GM21360 (cell line): ENCODE measurements around the gene PTPN5.

Experiments used
- ATAC-seq: cut with Tn5 transposase; IDR thresholded peaks from one replicate; pipeline ENCODE4 v1.9.1; 2021; ENCODE audit warnings: mild to moderate bottlenecking, moderate library complexity; ENCODE audit not compliant: unreplicated experiment

The PTPN5 gene

DNA sequence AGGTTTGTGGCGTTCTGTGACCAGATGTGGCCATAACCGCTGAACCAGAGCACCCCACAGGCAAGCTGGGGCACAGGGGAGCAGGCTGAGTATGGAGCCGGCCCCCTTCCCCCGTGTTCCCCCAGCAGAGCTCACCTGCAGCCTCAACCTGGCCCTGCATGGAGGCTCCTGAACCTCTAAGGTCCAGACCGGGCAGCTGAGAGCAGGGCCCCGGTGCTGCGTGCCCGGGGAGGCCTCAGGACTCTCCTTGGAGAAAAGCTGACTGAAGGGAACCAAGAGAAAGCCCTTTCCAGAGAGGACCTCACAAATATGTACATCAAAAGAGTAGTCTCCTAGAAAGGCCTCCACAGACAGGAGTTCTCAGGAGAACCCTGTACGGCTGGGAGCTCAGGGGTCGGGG lies 48.2 kb downstream of the PTPN5 start:
- no peak for ATAC-seq

DNA sequence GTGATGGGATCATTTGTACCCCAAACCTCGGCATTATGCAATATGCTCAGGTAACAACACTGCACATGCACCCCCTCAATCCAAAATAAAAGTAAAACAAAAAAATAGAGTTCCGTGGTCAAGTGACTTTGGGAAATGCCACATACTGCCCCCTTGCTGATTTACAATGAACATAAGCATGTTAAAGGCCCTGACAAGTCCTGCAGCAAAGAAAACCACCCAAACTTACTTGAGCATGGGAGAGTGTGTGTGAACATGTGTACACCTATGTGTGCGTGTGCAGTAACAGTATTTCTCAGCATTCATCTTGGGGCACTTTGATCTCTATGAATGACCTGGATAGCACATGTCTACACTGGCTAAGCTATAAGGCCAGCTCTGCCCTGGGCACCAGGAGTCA lies 49.8 kb downstream of the PTPN5 start:
- no peak for ATAC-seq

DNA sequence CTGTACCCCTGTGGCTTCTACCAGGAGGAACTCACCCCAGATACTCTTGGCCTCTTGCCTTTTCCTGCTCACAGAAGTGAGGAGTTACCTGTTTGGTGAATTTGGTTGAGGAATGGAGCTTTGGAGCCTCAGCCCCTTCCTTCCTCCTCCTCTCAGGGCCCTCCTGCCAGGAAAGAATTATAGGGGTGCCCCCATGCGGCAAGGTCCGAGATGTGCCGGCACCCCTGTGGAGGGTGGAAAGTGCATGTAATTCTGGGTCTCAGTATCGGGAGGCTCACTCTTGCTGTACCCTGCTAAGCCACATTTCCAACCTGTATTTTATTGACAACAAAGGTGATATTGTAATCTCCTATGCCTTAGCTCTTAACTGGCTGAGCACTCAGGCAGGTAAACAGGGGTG lies 51.9 kb downstream of the PTPN5 start:
- ATAC-seq, result no peak

DNA sequence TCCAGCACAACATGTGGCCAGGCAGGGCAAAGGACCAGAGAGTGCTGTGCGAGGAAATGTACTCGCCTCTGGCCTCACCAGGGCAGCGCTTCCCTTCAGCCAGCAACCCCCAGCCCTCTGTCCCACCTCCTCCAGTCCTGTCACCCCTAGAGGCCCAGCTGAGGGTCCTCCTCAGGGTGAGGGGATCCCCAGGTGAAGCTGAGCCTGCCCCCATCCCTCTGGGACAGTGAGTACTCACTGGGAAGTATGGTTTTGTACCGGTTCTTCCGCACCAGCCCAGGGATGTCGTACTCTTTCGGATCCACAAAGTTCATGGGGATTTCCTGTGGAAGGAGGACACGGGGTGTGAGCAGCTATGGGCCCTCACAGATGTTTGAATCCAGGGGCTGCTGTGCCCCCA lies 54.0 kb downstream of the PTPN5 start:
- ATAC-seq, result no peak

DNA sequence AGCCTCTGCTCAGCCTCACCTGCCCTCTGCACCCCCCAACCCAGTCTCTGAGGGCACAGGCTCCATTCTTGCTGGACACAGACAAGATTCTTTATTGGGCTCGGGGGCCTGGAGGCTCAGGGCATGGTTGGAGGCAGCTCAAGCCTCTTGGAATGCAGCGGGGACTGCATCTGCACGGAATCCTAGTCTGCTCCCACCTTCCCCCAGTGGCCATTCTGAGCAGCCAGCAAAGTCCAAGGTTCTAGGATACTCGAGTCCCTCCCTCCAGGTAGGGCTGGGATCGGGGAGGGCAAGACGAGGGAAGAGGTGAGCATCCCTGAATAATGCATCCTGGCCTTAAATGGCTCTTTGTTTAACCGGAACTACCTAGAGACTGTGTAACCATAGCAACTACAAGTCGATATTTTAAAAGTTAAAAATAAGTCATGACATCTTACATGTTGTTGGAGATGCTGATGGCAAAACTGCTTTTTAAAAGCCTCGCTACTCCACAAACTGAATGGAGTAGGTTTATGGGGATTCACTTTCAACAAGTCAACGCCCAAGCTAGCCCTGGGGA lies 54.9 kb downstream of the PTPN5 start:
- ATAC-seq, result no peak

DNA sequence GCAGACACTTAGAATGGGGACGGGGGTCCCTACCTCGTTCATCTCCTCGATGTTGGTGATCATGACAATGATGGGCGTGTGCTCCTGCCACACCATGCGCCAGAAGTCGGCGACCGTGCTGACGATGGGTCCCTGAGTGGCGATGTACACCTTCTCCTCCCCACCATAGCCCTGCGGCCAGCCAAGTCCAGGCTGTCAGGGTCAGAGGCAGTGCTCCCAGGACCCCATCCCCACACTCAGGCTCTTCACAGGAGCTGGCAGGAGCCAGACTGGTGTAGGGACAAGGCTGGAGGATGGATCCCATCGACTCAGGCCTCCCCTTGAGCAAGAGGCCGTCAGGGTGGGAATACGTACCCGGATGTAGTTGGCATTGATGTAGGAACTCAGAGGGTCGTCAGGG lies 58.4 kb downstream of the PTPN5 start:
- no peak for ATAC-seq

DNA sequence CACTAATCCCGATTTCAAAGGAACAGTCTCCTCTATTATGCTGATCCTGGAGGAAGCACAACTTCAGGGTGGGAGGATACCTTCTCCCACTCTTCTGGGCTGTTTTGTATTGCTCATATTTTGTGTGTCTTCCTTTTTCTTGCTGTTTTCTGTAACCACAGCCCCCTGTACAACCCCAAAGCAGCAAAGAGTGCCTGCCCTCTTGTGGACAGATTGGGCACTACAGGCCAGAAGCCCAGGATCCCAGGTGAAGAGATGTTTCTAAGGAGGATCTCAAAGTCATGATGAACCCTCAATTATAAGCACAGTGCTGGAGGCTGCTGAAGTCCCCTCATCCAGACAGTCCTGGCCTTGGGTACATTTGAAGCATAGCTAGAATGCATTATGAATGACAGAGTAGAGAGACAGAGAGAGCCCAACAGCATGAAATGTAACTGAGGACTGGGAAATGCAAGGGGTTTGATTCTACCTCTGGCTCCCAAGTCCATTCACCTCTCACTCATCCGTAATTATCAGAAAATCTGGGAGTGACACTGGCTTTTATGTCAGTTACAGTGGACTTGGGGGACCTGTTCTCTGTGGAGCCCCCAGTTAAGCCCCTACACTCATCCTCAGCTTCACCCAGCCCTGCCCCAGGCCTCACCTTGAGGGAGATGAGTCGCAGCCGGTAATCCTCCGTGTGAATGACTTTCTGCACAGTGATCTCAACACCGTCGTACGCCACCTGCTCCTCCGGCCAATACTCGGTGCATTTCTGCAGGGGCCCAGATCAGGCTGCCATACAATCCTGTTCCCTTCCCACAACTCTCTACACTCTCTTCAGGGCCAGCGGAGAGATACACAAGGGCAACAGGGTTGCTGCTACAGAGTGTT lies 59.4 kb downstream of the PTPN5 start:
- ATAC-seq, result no peak

DNA sequence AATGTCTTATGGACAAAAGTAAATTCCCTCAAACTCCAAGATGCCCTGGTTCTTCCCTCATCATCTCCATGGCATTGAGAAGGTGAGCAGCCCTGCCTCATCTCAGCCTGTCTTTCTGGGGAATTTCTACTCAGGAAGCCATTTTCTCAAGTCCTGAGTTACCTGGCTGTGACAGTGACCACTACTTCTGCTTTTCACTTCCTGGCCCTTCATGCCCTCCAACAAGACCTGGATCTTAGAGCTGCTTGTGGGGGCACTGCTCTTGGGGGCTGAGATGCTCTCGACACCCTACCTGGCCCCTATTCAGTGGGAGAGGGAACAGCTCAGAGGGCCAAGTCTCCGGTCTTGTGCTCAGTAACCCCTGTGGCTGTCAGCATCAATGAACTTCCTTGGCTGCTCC lies 60.2 kb downstream of the PTPN5 start:
- no peak for ATAC-seq

DNA sequence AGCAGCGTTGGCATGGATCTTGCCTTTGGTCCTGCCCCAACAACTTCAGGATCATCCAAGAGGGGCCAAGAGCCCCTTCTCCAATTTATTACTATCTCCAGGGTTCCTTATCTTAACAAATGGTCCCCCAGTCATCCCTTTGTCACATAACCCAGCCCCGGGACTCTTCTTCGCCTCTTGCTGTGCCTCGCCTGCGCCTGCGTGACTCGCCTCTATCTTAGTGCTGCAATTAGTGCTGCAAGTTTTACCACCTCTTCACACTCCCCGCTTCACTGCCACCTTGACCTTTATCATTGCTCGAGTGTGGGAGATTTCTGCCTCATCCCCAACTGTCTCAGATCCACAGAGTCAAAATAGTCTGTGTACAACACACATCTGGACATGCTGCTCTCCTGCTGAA lies 61.6 kb downstream of the PTPN5 start:
- no peak for ATAC-seq

DNA sequence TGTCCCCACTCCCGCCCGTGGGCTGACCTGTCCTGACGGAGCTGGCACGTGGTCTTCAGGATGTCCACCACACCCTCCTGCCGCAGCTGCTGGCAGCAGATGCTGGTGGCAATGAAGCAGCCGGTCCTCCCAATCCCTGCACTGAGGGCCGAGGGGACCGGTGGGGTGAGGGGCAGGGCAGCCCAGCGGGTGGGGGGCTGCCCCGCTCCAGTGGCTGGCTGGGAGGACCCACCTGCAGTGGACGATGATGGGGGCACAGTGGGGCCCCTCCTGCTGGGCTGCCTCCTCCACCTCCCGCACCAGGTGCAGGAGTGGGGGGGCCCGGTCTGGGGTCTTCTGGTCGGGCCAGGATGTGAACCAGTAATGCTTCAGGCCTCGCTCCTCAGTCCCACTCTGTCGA lies 62.2 kb downstream of the PTPN5 start:
- ATAC-seq, result no peak

DNA sequence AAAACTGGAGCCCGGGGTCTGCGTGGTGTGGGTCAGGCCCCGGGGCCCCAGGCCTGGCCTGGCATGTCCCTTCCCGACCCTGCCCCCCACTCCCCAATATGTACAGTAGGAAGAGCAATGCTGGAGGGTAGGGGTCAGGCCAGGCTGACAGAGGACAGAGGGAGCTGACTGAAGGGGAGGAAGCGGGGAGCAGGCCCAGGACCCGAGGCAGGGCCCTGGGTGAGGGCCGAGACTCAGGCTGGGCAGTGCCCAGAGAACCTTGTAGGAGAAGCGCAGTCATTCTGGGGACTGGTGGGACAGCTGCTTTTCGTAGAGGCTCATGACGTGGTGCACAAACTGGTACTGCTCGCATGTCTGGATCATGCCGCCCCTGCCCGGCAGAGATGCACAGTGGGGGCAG lies 62.9 kb downstream of the PTPN5 start:
- ATAC-seq, result no peak

DNA sequence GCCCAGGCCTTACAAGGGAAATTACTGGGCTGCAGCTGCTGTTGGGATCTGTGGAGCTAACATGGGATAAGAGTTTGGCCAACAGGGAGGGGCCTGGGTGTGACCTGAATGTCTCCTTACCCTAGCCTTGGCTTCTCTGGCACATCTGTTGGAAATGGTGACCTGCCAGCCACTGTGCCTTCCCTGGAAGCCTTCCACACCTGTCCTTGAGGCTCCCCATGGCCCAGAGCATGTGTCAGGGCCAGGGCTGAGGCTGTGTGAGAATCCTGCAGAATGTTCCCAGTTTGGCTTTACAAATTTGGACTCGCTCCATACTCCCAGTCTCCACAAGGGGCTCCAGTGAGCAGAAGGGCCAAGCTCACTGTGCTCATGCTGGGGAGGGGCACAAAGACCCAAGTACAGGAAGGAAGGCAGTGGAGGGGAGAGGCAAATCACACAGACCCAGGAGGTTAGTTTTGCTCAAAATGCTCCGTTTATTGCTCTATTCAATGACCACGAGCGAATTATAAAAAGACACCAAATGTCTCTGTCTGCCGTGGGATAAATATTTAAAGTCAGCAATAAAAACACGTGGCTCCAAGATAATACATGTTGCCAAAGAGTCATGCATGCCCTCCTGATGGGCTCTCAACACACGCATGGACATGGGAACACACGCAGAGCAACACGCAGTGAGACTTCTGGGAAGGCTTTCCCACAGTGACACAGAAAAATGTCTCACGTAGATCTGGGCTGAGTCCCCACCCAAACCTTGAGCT lies 63.9 kb downstream of the PTPN5 start:
- ATAC-seq, result peak; percentile 48

DNA sequence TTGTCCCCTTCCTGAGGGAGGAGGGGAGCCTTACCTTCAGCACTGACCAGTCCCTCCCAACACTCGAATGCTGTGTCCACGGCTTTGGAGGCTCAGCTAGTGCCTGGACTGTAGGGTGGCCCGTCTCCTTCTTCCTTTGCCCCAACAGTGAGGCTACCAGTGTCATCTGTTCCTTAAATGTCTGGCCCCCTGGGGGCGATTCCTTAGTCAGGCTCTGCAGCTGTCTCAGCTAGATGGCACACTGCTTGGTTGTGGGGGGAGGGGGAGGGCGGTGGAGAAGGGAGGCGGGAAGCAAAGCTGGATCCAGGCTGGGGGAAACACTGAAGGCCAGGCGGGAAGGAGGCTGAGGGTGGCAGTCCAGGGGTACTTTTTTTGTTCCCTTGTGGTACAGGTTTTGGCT lies 65.6 kb downstream of the PTPN5 start, which contains the start of gene IGSF22:
Gene IGSF22 (minus strand): TSS at position 149 of the 400 bp plus-strand sequence. CDS start 1,952 bp downstream, outside the sequence.
- ATAC-seq, result no peak

DNA sequence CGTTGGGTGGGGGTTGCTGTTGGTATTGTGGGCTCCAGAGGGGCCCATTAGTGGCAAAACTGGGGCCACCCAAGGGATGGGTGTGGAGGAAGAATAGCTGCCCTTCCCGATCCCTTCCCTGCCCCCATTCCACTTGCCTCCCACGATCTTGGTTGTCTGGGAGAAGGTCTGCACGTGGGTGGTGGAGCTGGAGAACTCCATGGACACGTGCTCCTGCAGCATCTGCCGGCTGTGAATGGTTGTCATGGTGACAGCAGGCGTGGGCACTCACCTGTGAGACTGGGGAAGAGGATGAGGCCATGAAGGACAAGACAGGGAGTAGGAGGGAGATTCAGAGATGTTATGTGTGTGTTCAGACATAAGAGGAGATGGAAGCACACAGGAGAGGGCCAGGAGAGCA lies 67.6 kb downstream of the PTPN5 start:
- ATAC-seq, result no peak

DNA sequence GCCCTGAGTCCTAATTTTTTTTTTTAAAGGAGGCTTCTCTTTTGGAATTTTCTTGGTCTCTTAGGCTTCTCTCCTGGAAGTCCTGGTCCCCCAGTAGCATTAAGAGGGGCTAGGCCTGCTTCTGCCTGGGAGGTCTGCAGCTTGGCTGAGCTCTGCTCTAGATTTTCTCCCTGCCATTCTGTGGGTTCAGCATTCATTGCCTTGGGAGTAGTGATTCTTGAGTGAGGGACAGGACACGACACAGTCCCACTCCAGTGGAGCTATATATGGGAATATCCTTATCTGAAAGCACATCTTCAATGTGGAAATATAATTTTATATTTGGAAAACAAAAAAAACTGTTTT lies 69.3 kb downstream of the PTPN5 start:
- ATAC-seq, result no peak

DNA sequence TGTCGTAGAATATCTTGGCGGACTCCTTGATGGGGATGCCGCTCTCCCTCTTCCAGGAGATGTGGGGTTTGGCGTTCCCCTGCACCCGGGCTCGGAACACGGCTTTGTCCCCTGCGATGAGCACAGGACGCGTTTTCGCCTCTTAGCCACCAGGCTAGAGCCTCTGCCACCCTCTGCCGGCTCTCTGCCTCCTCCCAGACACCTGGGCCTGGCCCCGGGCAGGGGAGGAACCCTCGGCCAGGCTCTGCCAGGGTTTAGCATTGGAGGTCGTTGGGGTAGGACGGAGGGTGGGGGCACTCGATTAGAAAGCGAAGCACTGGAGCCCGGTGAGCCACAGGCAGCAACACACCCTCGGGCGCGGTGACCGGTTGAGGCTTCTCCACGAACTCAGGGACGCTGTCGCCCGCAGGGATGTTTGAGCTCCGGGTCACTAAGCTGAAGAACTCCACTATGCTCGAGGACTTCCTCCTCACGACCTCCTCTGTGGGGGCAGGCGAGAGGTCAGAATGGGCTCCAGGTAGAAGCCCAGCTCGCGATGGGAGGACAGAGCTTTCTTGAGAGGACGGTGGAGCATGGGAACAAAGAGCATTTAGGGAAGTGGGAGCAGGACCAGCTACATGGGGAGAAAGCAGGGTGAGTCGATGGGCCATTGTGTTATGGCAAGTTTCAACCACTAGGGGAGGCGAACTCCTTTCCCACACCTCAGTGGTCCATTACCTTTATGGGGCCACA lies 69.9 kb downstream of the PTPN5 start:
- no peak for ATAC-seq

DNA sequence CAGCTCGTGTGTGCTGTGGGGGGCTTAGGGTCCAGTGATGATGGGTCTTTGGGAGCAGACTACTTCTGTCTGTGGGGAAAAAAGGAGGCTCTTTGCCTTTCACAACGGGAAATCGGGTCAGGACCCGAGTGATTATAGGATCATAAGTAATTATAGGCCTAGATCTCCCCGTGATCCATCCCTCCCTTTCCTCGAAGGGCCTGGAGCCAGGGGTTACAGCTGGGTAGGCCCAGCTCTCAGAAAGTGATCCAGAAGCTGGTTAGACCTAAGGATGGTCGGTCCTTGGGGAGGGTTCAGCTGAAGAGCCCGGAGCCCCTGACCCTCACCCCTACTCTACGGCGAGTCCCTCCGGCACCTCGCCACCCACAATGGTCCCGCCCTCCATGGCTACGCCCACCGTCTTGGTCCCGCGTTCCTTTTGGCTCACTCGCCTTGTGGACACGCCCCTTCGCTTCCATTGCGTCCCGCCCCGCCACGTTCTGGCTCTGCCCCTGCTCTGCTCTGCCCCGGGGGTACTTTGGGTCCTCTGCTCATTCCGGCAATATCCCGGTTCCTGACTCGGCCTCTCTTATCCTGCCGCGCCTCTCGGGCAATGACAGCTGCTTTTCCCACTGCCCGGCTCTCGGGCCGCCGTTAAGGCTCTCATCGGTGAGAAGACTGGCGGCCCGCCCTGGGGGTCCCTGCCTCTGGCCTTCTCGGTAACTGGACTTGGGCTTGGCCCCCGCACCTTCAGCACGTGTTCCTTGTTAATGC lies 70.6 kb downstream of the PTPN5 start:
- peak; percentile 66 for ATAC-seq

DNA sequence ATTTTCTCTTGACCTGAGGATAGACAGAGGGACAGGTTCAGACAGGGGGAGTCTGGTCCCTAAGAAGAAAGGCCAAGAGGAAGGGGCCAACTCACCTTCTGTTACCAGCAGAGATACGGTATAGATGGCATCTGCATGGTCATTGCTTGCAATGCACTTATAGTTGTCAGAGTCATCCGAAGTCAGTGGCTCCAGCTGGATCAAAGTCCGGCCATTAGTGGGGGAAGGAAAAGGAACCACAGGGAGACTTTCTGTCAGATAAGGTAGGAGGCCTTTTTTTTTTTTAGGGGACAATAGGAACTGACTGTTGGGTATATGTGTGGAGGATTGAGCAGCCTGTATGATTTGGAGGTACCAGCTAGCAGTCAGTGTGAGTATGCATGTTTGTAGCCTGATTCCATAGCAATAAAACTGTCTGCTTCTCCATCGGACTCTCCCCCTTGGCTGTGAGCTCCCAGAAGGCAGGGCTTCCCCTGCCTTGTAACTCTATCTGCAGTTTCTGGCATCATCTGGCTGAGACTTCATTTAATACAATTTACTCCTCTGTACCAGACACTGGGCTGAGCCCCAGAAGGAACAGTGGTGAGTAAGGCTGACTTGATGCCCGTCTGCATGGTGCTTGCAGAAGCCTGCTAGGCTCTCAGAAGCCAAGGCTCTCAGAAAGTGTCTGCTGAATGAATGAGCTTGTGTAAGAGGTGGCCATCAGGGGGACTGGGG lies 71.3 kb downstream of the PTPN5 start:
- ATAC-seq, result no peak

DNA sequence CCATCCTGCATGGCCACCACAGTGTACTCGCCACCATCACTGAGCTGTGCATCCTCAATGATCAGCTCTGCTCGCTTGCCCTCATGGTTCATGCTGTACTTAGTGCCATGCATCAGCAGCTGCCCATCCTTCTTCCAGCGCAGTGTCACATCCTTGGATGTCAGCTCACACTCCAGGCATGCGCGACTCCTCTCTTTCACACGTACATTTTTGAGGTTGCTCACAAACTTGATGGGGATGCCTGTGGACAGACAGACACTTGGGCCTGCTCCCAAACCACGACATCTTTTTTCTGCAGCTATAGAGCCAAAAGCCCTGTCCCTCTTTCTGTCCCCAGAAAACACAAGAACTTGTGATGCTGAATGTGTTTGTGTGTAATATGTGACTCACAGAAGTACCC lies 76.1 kb downstream of the PTPN5 start:
- no peak for ATAC-seq

DNA sequence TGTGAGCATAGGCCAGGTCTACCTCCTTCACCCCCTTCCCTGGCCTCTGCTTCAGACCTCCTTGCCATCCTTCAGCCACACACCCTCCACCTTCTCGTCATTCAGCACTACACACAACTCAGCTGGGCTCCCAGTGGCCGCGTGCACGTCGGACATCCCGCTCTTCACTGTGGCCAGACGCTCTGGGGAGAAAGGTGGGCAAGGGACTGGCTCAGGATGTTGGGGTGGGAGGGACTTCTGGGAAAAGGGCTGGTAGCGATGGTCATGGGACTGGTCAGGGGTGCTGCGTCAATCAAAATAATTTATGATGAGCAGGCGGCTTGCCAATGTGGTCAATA lies 77.2 kb downstream of the PTPN5 start:
- no peak for ATAC-seq
